SKM-1 treated with dmso at 0.1 percent for 144 hours (cell line): ENCODE results near the gene PPIE.

Experiments
- DNase-seq: peaks from one replicate; lab custom pipeline; 2025; ENCODE audit not compliant: unreplicated experiment; lab: John Stamatoyannopoulos, UW

The PPIE gene

GRCh38 chr1:39720094-39720999, 18.3 kb upstream of the PPIE start:
- DNase-seq = peak; percentile 67

DNA sequence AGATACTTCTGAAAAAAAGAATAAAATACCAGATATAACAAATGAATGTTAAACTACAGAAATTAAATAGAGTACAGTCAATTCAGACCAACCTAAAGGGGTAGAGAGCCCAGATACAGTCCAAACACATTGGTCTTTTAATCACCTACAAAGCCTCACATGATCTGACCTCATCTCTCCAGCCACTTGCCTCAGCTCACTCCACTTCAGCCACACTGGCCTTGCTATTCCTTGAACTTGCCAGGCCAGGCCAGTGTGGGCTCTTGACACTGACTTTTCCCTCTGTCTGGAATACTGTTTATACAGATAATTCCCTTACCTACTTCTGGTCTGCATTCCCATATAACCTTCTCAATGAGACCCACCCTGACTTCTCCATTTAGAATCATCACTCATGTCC, 17.0 kb upstream of the PPIE start:
- no peak for DNase-seq

GRCh38 chr1:39722495-39722894, 16.2 kb upstream of the PPIE start:
- DNase-seq = no peak

- no peak for DNase-seq
Measured at GRCh38 chr1:39726600-39726999, 12.1 kb upstream of the PPIE start.

GRCh38 chr1:39727221-39727931, 11.3 kb upstream of the PPIE start:
- no peak for DNase-seq

- DNase-seq = no peak
Measured at GRCh38 chr1:39727932-39728317, 10.8 kb upstream of the PPIE start.

DNA sequence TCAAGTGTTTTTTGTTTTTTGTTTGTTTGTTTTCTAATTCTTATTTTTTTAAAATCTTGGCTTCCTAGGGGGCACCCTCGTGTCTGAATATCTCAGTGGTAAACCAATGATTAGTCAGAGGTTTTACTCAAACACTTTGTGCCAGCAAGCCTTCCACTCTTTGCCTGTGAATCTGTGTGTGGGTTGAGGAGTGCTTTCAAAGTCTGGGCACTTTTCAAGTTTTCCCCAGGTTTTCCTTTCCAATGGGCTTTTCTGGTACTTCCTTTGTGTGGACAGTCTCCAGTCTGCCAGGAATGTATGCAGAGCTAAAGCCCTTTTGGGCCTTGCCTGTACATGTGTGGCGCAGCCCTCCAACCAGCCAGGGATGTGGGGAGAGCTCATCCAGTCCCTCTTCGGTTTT, 9.7 kb upstream of the PPIE start:
- DNase-seq = no peak

DNA sequence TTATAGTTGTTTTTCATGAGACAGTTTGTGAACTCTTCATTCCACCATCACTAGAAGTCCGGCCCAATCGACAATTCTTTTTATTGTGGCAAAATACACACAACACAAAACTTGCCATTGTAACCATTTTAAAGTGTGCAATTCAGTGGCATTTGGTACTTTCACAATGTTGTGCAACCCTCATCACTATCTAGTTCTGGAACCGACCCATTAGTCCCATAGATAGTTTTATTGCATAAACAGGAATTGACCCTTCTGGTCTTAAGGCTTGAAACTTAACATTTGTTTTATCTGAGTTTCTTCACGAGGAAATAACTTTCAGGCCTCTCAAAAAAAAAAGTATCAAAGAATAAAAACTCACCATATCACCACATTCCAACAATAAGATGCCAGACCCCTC, 8.8 kb upstream of the PPIE start:
- DNase-seq = no peak

- DNase-seq = no peak
Measured at GRCh38 chr1:39732730-39733129, 6.0 kb upstream of the PPIE start.

- DNase-seq = no peak
Measured at GRCh38 chr1:39733161-39733560, 5.5 kb upstream of the PPIE start.

DNA sequence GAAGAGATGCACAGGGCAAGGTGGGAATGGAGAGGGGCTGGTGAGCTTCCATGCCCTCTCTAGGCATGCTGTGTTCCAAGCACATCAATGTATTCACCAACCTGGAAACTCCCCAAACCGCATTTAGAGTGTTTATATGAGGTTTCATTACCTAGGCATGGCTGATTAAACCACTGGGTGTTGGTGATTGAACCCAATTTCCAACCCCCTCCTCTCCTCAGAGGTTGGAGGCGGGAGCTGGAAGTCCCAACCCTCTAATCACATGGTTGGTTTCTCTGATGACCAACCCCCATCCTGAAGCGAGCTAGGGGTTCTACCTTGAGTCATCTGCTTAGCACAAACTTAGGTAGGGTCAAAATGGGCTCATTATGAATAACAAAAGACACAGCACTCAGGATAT, 3.0 kb upstream of the PPIE start:
- DNase-seq = no peak

GRCh38 chr1:39737546-39738169, 1.0 kb upstream of the PPIE start:
- no peak for DNase-seq

DNA sequence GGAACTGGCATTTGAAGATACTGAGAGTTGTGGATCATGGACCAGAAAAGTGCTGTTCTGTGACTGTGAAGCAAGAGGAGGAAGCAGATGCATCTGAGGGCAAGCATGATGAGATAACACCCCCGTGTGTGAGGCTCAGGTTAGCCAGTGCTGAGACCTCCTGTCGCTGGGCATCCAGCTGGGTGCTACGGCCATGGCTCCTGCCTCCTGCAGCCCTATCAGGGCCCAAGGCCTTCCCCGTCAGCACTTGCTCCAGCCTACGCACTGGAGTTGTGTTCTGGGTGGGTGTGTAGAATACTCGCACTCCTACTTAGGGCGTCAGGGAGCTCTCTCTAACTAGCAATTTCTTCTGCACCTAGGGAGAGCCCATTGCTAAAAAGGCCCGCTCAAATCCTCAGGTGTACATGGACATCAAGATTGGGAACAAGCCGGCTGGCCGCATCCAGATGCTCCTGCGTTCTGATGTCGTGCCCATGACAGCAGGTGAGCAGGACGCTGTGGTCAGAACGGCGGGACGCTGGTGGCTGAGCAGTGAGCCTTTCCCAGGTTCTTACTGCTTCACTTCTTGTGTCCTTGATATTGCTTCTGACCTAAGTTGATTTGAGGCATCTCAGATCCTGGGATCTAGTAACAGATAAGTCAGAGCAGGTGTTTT, 6.5 kb downstream of the PPIE start:
- DNase-seq = no peak

- no peak for DNase-seq
Measured at GRCh38 chr1:39751595-39751994, 12.9 kb downstream of the PPIE start.

GRCh38 chr1:39752703-39753102, 14.0 kb downstream of the PPIE start:
- DNase-seq = no peak

GRCh38 chr1:39753132-39754025, 14.7 kb downstream of the PPIE start:
- no peak for DNase-seq

GRCh38 chr1:39754026-39754570, 15.4 kb downstream of the PPIE start:
- DNase-seq = no peak

- DNase-seq = no peak
Measured at GRCh38 chr1:39754906-39755504, 16.3 kb downstream of the PPIE start.

DNA sequence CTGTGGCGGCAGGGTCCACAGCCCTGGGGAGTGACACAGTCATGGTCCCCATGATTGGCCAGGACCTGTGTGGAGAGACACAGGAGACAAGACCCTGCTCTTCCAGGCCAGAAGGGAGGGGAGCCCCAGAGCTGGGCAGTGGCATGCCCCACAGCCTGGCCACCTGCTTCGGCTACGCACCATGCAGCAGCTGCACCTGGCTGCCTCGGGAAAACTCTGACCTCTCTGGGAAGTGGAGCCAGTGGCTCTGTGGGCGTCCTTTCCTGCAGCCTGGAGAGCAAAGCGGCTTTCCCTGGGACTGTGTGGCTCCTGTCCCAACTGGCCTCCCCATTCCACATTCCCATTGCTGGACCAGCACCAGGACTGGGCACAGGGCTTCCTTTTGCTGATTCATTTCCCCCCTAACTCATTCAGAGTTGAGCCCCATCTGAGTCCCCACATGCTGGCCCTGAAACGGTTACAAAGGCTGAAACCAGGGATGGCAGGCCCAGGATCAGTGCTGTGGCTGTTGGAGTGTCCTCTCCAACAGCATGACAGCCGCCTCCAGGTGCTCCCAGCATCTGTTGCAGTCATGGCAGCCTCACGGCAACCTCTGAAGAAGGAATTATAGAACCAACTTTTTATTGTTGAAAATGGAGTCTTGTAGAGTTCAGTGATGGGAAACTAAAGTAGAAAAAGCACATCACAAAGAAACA, 17.4 kb downstream of the PPIE start:
- DNase-seq = no peak
